Fibroblast of mammary gland (primary cell): ENCODE results near the gene ACER1.
A peak's percentile ranks its signal among the peaks of the same experiment; 100 is the strongest.
"Not testable (repeated sequence)": the region's sequence is repeated elsewhere in the genome, so short reads cannot be mapped to it uniquely, and the experiment has no call there.

Experiments
- DNase-seq: peaks from one replicate; pipeline ENCODE4 v3.0.0-alpha.2; 2010; ENCODE audit warnings: low read depth
- H3K4me3 ChIP-seq: 2 replicates; pipeline ENCODE4 v1.5.1; 2011; ENCODE audit warnings: low read depth, mild to moderate bottlenecking, low read length, moderate library complexity; ENCODE audit not compliant: control insufficient read depth
- TF ChIP-seq, protein P1 (sequence below): conservative IDR thresholded peaks from 2 replicates; pipeline ENCODE4 v1.5.1; 2011; ENCODE audit warnings: low read depth, low read length, inconsistent platforms; ENCODE audit not compliant: control insufficient read depth, insufficient read depth

ACER1 gene

DNA sequence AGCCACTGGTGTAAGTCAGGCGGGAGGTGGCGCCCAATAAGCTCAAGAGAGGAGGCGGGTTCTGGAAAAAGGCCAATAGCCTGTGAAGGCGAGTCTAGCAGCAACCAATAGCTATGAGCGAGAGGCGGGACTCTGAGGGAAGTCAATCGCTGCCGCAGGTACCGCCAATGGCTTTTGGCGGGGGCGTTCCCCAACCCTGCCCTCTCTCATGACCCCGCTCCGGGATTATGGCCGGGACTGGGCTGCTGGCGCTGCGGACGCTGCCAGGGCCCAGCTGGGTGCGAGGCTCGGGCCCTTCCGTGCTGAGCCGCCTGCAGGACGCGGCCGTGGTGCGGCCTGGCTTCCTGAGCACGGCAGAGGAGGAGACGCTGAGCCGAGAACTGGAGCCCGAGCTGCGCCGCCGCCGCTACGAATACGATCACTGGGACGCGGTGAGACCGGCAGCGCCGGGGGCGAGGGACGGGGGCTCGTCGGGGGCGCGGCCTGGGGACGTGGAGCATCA lies 39.2 kb upstream of the ACER1 start, which contains the start of gene ALKBH7:
TSS of gene ALKBH7 (plus strand) at position 201 of the 502 bp plus-strand sequence. CDS start at position 228, 27 bp downstream.
- peak within 1 kb of the TSS; percentile 63 for H3K4me3 ChIP-seq
- DNase-seq: peak; percentile 100
- TF ChIP-seq, protein P1, sequence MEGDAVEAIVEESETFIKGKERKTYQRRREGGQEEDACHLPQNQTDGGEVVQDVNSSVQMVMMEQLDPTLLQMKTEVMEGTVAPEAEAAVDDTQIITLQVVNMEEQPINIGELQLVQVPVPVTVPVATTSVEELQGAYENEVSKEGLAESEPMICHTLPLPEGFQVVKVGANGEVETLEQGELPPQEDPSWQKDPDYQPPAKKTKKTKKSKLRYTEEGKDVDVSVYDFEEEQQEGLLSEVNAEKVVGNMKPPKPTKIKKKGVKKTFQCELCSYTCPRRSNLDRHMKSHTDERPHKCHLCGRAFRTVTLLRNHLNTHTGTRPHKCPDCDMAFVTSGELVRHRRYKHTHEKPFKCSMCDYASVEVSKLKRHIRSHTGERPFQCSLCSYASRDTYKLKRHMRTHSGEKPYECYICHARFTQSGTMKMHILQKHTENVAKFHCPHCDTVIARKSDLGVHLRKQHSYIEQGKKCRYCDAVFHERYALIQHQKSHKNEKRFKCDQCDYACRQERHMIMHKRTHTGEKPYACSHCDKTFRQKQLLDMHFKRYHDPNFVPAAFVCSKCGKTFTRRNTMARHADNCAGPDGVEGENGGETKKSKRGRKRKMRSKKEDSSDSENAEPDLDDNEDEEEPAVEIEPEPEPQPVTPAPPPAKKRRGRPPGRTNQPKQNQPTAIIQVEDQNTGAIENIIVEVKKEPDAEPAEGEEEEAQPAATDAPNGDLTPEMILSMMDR: no peak

DNA sequence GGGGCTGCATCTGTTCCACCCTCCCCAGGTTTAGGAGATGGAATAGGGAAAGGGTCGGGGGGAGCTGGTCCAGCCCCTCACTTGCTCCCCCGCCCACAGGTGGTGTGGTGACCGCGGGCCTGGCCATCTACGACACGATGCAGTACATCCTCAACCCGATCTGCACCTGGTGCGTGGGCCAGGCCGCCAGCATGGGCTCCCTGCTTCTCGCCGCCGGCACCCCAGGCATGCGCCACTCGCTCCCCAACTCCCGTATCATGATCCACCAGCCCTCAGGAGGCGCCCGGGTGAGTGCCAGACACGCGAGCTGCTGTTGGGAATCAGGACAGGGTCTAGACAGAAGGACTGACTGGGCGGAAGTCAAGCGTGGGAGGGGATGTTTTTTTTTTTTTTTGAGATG lies 30.9 kb upstream of the ACER1 start:
- no peak for DNase-seq
- TF ChIP-seq, protein P1: no peak
- H3K4me3 ChIP-seq: no peak overlapping the region

DNA sequence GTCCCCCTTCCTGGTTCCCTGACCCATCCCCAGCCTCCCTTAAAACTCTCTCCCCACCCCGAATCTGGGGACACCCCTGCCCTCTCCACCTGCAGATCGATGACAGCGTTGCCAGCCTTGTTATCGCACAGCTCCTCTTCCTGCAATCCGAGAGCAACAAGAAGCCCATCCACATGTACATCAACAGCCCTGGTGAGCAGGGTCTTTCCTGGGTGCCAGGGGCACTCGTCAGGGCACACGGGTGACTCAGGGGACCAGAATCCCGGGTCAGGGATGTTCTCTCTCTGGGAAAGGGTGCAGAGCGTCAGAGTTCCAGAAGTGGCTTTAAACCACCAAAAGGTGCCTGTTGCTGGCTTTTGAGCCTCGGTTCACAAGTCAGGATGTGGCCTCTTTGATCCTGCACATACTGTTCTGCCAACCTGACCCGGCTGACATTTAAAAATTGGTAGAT lies 29.0 kb upstream of the ACER1 start:
- DNase-seq: peak; percentile 14
- peak overlapping the region; percentile 80 for H3K4me3 ChIP-seq
- TF ChIP-seq, protein P1: no peak

DNA sequence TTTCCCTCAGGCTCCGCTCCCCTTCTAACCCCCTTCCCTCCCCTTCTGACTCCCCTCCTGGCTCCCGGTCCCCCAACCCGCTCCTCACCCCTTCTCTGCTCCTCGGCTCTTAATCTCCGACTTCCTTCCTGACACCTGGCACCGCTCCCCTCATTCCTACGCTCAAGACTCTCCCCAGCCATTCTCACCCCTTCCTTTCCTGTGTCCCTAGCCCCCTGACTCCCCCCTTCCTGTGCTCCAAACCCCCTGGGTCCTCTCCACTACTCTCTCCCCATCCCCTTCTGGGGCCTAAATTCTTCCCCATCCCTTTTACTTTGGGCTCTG lies 28.6 kb upstream of the ACER1 start:
- DNase-seq: no peak
- TF ChIP-seq, protein P1: no peak
- peak overlapping the region; percentile 80 for H3K4me3 ChIP-seq

DNA sequence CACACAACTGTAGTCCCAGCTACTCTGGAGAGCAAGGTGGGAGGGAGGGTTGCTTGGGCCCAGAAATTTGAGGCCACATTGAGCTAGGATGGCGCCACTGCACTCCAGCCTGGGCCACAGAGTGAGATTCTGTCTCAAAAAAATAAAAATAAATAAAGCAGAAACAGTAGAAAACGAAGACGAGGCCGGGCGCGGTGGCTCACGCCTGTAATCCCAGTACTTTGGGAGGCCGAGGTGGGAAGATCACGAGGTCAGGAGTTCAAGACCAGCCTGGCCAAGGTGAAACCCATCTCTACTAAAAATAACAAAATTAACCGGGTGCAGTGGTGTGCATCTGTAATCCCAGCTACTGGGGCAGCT lies 27.4 kb upstream of the ACER1 start:
- not testable (repeated sequence) for DNase-seq
- peak overlapping the region; percentile 80 for H3K4me3 ChIP-seq

DNA sequence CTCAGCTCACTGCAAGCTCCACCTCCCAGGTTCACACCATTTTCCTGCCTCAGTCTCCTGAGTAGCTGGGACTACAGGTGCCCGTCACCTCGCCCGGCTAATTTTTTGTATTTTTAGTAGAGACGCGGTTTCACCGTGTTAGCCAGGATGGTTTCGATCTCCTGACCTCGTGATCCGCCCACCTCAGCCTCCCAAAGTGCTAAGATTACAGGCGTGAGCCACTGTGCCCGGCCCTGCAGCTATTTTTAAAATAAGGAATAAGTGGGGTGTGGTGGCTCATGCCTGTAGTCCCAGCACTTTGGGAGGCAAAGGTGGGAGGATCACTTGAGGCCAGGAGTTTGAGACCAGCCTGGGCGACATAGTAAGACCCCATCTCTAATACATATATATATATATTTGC lies 27.0 kb upstream of the ACER1 start:
- H3K4me3 ChIP-seq, DNase-seq: not testable (repeated sequence)

DNA sequence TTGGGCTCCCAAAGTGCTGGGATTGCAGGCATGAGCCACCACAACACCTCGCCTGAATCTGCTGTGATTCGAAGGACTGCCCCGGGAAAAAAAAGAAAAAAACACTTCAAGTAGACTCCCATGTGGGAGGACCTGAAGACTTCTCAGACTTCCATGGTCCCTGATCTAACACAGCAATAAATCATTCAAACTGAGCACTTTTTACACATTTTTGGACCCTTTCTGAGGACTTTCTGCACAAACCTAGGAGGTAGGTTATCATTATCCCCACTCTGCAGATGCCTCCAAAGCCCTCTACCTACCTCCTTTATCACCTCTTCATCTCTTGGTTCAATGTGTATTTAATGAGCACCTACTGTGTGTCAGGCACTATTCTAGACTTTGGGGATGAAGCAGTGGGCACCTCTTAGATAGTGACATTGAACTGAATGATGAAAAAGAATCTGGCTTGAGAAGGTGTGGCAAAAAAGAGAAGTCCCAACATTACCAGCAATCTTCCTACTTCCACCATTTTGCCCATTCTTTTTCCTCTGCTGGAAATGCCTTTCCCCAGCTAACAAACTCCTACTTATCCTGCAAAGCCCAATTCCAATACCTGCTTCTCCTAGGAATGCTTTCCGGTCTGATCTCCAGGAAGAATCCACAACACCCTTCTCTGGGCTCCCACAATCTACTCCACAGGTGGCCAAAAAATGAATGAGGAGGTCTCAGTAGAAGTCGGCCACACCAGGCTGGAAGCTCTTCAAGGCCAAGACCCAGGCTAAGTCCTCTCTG lies 26.3 kb upstream of the ACER1 start:
- TF ChIP-seq, protein P1: no peak
- H3K4me3 ChIP-seq: no peak overlapping the region
- no peak for DNase-seq

DNA sequence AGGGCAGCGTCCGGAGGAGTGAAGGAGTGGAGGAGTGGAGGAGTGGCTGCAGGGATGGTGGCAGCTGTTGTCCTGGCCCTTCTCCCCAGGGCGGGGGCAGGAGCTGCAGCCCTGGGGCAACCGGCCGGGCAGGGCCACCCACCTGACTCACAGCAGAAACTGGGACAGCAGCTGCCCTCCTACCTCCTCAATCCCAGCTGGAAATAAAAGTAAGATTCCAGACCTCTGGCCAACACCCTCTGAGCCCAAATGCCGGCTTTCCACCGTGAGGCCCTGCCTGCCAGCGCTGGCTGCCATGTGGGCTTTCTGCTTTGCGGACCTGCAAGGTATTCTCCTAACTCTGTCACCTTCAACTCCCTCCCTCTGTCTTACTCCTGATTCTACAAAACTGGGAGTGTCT lies 24.6 kb upstream of the ACER1 start:
- no peak overlapping the region for H3K4me3 ChIP-seq
- DNase-seq: no peak
- TF ChIP-seq, protein P1: no peak
